ENCODE data around the gene SEC24C. TPM values are rescaled to one million over a fixed set of nuclear protein-coding genes. Genes with fewer than 3 reads are reported as not detected.
"Not testable (repeated sequence)": the region's sequence is repeated elsewhere in the genome, so short reads cannot be mapped to it uniquely, and the experiment has no call there.

SEC24C gene
- total RNA-seq, 1 donor from 2014 or later = 85.9 TPM

- no peak for DNase-seq (ENCODE audit: low read depth, low spot score)
- Mint-ChIP-seq H3K27me3 (ENCODE audit: low read depth) (no peaks in the 10 kb centered on the region), H3K27ac (ENCODE audit: unreplicated experiment) (no peak overlapping the region), H3K36me3 (ENCODE audit: low read depth) (peaks cover 8% of the 10 kb centered on the region), H3K4me3 (peak overlapping the region; percentile 87), H3K4me1 (peaks cover 39% of the 10 kb centered on the region), H3K9me3 (no peaks in the 10 kb centered on the region)
- TF ChIP-seq CTCF (conservative IDR thresholded peaks at IDR 0.05) = no peak
Measured at GRCh38 chr10:73788864-73789658, 44.9 kb downstream of the SEC24C start.

DNA sequence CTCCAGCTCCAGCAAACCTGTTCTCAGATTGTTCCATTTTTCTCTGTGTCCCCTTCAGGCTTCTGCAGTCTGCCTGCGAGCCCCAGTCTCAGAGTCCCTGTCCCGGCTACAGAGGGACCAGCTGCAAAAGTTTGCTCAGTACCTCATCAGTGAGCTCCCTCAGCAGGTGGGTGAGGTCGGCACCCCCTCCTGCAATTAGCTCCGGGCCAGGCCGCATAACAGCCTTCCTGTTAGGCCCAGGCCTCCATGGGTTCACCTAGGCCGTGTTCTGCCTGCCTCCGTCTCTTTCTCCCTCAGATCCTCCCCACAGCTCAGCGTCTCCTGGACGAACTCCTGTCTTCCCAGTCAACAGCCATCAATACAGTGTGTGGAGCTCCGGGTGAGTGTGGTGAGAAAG is 45.5 kb downstream of the SEC24C start:
- Mint-ChIP-seq H3K27me3 (ENCODE audit: low read depth) (no peaks in the 10 kb centered on the region), H3K9me3 (no peaks in the 10 kb centered on the region), H3K4me1 (peaks cover 37% of the 10 kb centered on the region), H3K36me3 (ENCODE audit: low read depth) (peaks cover 8% of the 10 kb centered on the region), H3K4me3 (peak overlapping the region; percentile 71), H3K27ac (ENCODE audit: unreplicated experiment) (no peak overlapping the region)
- no peak for TF ChIP-seq CTCF (conservative IDR thresholded peaks at IDR 0.05)
- no peak for DNase-seq (ENCODE audit: low read depth, low spot score)

GRCh38 chr10:73790886-73791625 is 46.9 kb downstream of the SEC24C start:
- Mint-ChIP-seq H3K4me3 (no peak overlapping the region), H3K4me1 (peaks cover 27% of the 10 kb centered on the region), H3K36me3 (ENCODE audit: low read depth) (peaks cover 14% of the 10 kb centered on the region), H3K27ac (ENCODE audit: unreplicated experiment) (no peak overlapping the region), H3K9me3 (no peaks in the 10 kb centered on the region), H3K27me3 (ENCODE audit: low read depth) (no peaks in the 10 kb centered on the region)
- DNase-seq (ENCODE audit: low read depth, low spot score) = no peak
- TF ChIP-seq CTCF (conservative IDR thresholded peaks at IDR 0.05) = no peak

DNA sequence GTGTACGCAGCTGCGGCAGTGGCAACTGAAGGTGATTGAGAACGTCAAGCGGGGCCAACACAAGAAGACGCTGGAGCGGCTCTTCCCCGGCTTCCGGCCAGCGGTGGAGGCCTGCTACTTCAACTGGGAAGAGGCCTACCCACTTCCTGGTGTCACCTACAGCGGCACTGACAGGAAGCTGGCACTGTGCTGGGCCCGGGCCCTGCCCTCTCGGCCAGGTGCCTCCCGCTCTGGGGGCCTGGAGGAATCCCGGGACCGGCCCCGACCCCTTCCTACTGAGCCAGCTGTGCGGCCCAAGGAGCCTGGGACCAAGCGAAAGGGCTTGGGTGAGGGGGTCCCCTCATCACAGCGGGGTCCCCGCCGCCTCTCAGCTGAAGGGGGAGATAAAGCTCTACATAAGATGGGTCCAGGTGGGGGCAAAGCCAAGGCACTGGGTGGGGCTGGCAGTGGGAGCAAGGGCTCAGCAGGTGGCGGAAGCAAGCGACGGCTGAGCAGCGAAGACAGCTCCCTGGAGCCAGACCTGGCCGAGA is 47.8 kb downstream of the SEC24C start:
- no peak overlapping the region for H3K27ac Mint-ChIP-seq (ENCODE audit: unreplicated experiment)
- no peak for TF ChIP-seq CTCF (conservative IDR thresholded peaks at IDR 0.05)
- DNase-seq (ENCODE audit: low read depth, low spot score) = no peak
- no peak overlapping the region for H3K4me3 Mint-ChIP-seq
- H3K36me3 Mint-ChIP-seq (ENCODE audit: low read depth) = peaks cover 17% of the 10 kb centered on the region
- no peaks in the 10 kb centered on the region for H3K9me3 Mint-ChIP-seq
- peaks cover 20% of the 10 kb centered on the region for H3K4me1 Mint-ChIP-seq
- H3K27me3 Mint-ChIP-seq (ENCODE audit: low read depth) = no peaks in the 10 kb centered on the region

GRCh38 chr10:73793456-73793855 is 49.3 kb downstream of the SEC24C start:
- H3K27me3 Mint-ChIP-seq (ENCODE audit: low read depth) = no peaks in the 10 kb centered on the region
- peaks cover 8% of the 10 kb centered on the region for H3K4me1 Mint-ChIP-seq
- peaks cover 19% of the 10 kb centered on the region for H3K36me3 Mint-ChIP-seq (ENCODE audit: low read depth)
- no peak overlapping the region for H3K4me3 Mint-ChIP-seq
- no peak for DNase-seq (ENCODE audit: low read depth, low spot score)
- no peaks in the 10 kb centered on the region for H3K9me3 Mint-ChIP-seq
- no peak for TF ChIP-seq CTCF (conservative IDR thresholded peaks at IDR 0.05)
- H3K27ac Mint-ChIP-seq (ENCODE audit: unreplicated experiment) = no peak overlapping the region

DNA sequence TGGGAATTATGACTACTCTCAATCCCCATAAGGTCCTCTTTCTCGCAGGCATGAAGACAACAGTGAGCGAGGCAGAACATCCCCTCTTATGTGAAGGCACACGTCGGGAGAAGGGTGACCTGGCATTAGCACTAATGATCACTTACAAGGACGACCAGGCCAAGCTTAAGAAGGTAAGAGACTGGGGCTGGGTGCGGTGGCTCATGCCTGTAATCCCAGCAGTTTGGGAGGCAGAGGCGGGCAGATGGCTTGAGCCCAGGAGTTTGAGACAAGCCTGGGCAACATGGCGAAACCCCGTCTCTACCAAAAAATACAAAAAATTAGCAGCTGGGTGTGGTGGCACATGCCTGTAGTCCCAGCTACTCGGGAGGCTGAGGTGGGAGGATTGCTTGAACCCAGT is 51.3 kb downstream of the SEC24C start:
- DNase-seq (ENCODE audit: low read depth, low spot score); H3K9me3 Mint-ChIP-seq; H3K27ac Mint-ChIP-seq (ENCODE audit: unreplicated experiment); H3K27me3 Mint-ChIP-seq (ENCODE audit: low read depth); H3K4me3 Mint-ChIP-seq; H3K4me1 Mint-ChIP-seq: not testable (repeated sequence)
- H3K36me3 Mint-ChIP-seq (ENCODE audit: low read depth) = peaks cover 14% of the 10 kb centered on the region

DNA sequence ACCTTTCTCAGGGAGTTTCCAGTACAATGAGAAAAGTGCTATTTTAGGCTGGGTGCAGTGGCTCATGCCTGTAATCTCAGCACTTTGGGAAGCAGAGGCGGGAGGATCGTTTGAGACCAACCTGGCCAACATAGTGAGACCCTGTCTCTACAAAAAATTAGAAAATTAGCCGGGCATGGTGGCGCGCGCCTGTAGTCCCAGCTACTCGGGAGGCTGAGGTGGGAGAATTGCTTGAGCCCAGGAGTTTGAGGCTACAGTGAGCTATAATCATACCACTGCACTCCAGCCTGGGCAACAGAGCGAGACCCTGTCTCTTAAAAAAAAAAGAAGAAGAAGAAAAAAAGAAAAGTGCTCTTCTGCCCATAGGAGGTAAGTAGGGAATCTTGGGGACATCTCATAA is 51.9 kb downstream of the SEC24C start:
- H3K4me3 Mint-ChIP-seq = not testable (repeated sequence)

More for the DNA sequence above, 51.9 kb downstream of the SEC24C start:
- not testable (repeated sequence) for DNase-seq (ENCODE audit: low read depth, low spot score); H3K4me1 Mint-ChIP-seq; H3K27me3 Mint-ChIP-seq (ENCODE audit: low read depth); H3K27ac Mint-ChIP-seq (ENCODE audit: unreplicated experiment); H3K9me3 Mint-ChIP-seq
- peaks cover 14% of the 10 kb centered on the region for H3K36me3 Mint-ChIP-seq (ENCODE audit: low read depth)

Data from neural crest cell (in vitro differentiated cells).